K562 (cell line): ENCODE data around the gene PIP5KL1. TPM values are rescaled to one million over a fixed set of nuclear protein-coding genes. Genes with fewer than 3 reads are reported as not detected.

Experiments
- CHD4 ChIP-seq: fragments of 200-600 bp; sonication (generic); IDR thresholded peaks from 3 replicates; pipeline ENCODE4 v1.6.1; 2012; ENCODE audit warnings: low read depth, mild to moderate bottlenecking, mixed read lengths, low read length, inconsistent platforms; ENCODE audit not compliant: insufficient read depth, insufficient replicate concordance, poor library complexity, severe bottlenecking
- EP400 ChIP-seq: fragments of 450-650 bp; IDR thresholded peaks from 2 replicates; pipeline ENCODE4 v1.6.1; 2017; ENCODE audit warnings: antibody characterized with exemption, mild to moderate bottlenecking, moderate library complexity
- FOSL1 ChIP-seq: fragments of 200-800 bp; sonication (Bioruptor generic); conservative IDR thresholded peaks from 2 replicates; pipeline ENCODE4 v1.6.1; 2016; ENCODE audit warnings: missing genetic modification characterization, missing compliant biosample characterization
- MEF2A ChIP-seq: IDR thresholded peaks from 2 replicates; pipeline ENCODE4 v1.6.1; 2011; ENCODE audit warnings: low read depth, mild to moderate bottlenecking, low read length, moderate library complexity; ENCODE audit not compliant: control insufficient read depth
- NBN ChIP-seq: fragments of 450-650 bp; IDR thresholded peaks from 2 replicates; pipeline ENCODE4 v1.6.1; 2016; ENCODE audit warnings: low read depth, mild to moderate bottlenecking
- NFATC3 ChIP-seq: fragments of 450-650 bp; IDR thresholded peaks from 2 replicates; pipeline ENCODE4 v1.6.1; 2017; ENCODE audit warnings: mild to moderate bottlenecking
- NRF1 ChIP-seq, 2 experiments: fragments of 450-650 bp; IDR thresholded peaks in 1 of 2; conservative IDR thresholded peaks in 1 of 2; 2 replicates each; pipeline ENCODE4 v1.6.1; 2014; ENCODE audit warnings: mild to moderate bottlenecking in 2 of 2
- RCOR1 ChIP-seq, 2 experiments: IDR thresholded peaks; 2 replicates each; pipeline ENCODE4 v1.6.1; 2012; ENCODE audit warnings: low read depth in 2 of 2, low read length in 2 of 2, borderline replicate concordance in 1 of 2, improper control_type of control experiment in 1 of 2
- REST ChIP-seq, 2 experiments: fragments of 450-650 bp; formaldehyde crosslinking in 1 of 2; IDR thresholded peaks; 2 replicates each; pipeline versions ENCODE4 v1.4.0 to v1.6.1; 2014 to 2020; ENCODE audit warnings: mild to moderate bottlenecking in 2 of 2, borderline replicate concordance in 1 of 2, low read depth in 1 of 2
- SMARCA4 ChIP-seq: fragments of 450-650 bp; IDR thresholded peaks from 2 replicates; pipeline ENCODE4 v1.6.1; 2016
- SMARCA5 ChIP-seq: fragments of 450-650 bp; IDR thresholded peaks from 2 replicates; pipeline ENCODE4 v1.6.1; 2016
- SMARCE1 ChIP-seq: fragments of 450-650 bp; IDR thresholded peaks from 2 replicates; pipeline ENCODE4 v1.7.1; 2016; ENCODE audit warnings: mild to moderate bottlenecking
- ZBTB33 ChIP-seq: sonication (generic); formaldehyde crosslinking; IDR thresholded peaks from 2 replicates; pipeline ENCODE4 v1.8.1; 2023; ENCODE audit warnings: mild to moderate bottlenecking, missing genetic modification reagents
- ZEB2 ChIP-seq: fragments of 450-650 bp; IDR thresholded peaks from 2 replicates; pipeline ENCODE4 v1.6.1; 2016
- ZNF124 ChIP-seq: sonication (generic); formaldehyde crosslinking; IDR thresholded peaks from 2 replicates; pipeline ENCODE4 v1.8.1; 2022; ENCODE audit warnings: missing genetic modification reagents
- polyA plus RNA-seq, 8 experiments: library from polyadenylated mRNA; depleted of rRNA in 4 of 8; stranded (reverse) in 5 of 8; unstranded in 3 of 8; fragments of >200 nt; fragmentation: Nextera tagmentation in 2 of 8; fragmentation: Illumina TruSeq in 1 of 8; extraction: Ambion mirVana in 2 of 8; extraction: Trizol in 1 of 8; gene quantifications; 2 replicates each; pipeline versions ENCODE4 v1.2.1 to v1.2.3, GENCODE V29; 2011 to 2014; ENCODE audit warnings: inconsistent platforms in 1 of 8, missing spikeins in 1 of 8
- total RNA-seq, 7 experiments: library from RNA; depleted of rRNA in 6 of 7; stranded (reverse); fragments of >200 nt in 6 of 7; fragmentation: Illumina TruSeq in 2 of 7; extraction: Trizol in 2 of 7; gene quantifications; 2 replicates each; pipeline versions ENCODE4 v1.2.1 to v1.2.3, GENCODE V29; 2011 to 2021; ENCODE audit warnings: low replicate concordance in 1 of 7
- TF ChIP-seq, protein P1 (sequence below): fragments of 250-450 bp; sonication (Bioruptor Pico); IDR thresholded peaks from 2 replicates; pipeline ENCODE4 v1.5.0; 2020; ENCODE audit warnings: mild to moderate bottlenecking

PIP5KL1 gene
- total and polyA plus RNA-seq, 9 of the 15 experiments (the other 6 are each of a cell fraction or from before 2014, with no cell fraction given): 0.18 to 4.8 (median 1.2) TPM

DNA sequence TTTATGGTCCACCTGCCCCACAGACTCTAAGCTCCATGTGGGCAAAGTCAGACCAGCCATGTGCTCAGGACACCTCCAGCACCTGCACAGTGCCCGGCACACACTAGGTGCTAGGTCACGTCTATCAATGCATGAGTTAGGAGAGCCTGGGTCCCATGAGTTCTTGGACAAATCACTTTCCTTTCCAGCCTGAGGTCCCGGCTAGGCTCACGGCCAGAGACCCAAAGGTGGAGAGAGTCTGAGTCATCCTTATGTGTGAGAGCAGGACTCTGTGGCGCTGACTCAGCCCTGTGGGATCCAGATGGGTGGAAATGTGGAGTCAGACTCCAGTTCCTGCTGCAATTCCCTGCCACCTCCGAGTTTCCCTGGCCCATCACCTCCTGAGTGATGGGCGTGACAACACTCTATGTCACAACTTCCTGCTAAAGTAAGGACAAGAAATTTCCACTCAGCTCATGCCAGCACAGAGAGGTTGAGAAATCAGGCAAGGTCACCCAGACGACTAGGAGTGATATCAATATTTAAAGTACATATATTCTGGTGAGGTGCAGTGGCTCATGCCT, 11.2 kb downstream of the PIP5KL1 start (continued):
- TF ChIP-seq ZBTB33 (CRISPR knock-in tag): peak; percentile 71
- TF ChIP-seq ZEB2: peak; percentile 70
- TF ChIP-seq NFATC3: peak; percentile 77; the same call in 1 of the 2 replicates
- 0 out of 2 replicates have a peak, but pooled peaks have one; percentile 62 for TF ChIP-seq SMARCA5
- TF ChIP-seq RCOR1 (IDR thresholded peaks at IDR 0.05; ENCODE audit: borderline replicate concordance in 1 of 2, low read depth in 2 of 2, low read length in 2 of 2): 0 out of 4 replicates have a peak, but pooled peaks of 1 of the 2 experiments have one; percentile 37
- TF ChIP-seq NBN: peak; percentile 56; the same call in 1 of the 2 replicates
- TF ChIP-seq FOSL1: peak; percentile 99
- TF ChIP-seq REST (IDR thresholded peaks at IDR 0.05; ENCODE audit: borderline replicate concordance): peak; percentile 35; the same call in 1 of the 2 replicates
- no peak for TF ChIP-seq REST (CRISPR knock-in tag; IDR thresholded peaks at IDR 0.05; ENCODE audit: low read depth)
- peak; percentile 90 for TF ChIP-seq SMARCE1
- no peak for TF ChIP-seq ZNF124 (CRISPR knock-in tag)
- no peak for TF ChIP-seq CHD4
- peak; percentile 52; the same call in 1 of the 2 replicates for TF ChIP-seq EP400
- TF ChIP-seq NRF1 (conservative IDR thresholded peaks at IDR 0.05 in 1 of 2, IDR thresholded peaks at IDR 0.05 in 1 of 2): peak; percentile 23 to 50; a peak in 2 of 4 replicates
- TF ChIP-seq, protein P1, sequence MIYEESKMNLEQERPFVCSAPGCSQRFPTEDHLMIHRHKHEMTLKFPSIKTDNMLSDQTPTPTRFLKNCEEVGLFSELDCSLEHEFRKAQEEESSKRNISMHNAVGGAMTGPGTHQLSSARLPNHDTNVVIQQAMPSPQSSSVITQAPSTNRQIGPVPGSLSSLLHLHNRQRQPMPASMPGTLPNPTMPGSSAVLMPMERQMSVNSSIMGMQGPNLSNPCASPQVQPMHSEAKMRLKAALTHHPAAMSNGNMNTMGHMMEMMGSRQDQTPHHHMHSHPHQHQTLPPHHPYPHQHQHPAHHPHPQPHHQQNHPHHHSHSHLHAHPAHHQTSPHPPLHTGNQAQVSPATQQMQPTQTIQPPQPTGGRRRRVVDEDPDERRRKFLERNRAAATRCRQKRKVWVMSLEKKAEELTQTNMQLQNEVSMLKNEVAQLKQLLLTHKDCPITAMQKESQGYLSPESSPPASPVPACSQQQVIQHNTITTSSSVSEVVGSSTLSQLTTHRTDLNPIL (CRISPR knock-in tag): no peak
- TF ChIP-seq SMARCA4: peak; percentile 87
- TF ChIP-seq MEF2A: no peak
